HEK293T (cell line): ENCODE results near the gene SCARB2.

ENCODE experiments used
- ELF4 ChIP-seq: fragments of 450-650 bp; IDR thresholded peaks from 2 replicates; pipeline ENCODE4 v1.6.1; 2017; ENCODE audit warnings: antibody characterized with exemption
- FOXA1 ChIP-seq: fragments of 450-650 bp; IDR thresholded peaks from 2 replicates; pipeline ENCODE4 v1.6.1; 2016; ENCODE audit warnings: mild to moderate bottlenecking
- FOXM1 ChIP-seq: fragments of 450-650 bp; IDR thresholded peaks from 2 replicates; pipeline ENCODE4 v1.6.1; 2017; ENCODE audit warnings: mild to moderate bottlenecking, borderline replicate concordance
- SP1 ChIP-seq: fragments of 450-650 bp; IDR thresholded peaks from 2 replicates; pipeline ENCODE4 v1.6.1; 2017
- TF ChIP-seq, protein P1 (sequence below): fragments of 450-650 bp; IDR thresholded peaks from 2 replicates; pipeline ENCODE4 v1.6.1; 2016

DNA sequence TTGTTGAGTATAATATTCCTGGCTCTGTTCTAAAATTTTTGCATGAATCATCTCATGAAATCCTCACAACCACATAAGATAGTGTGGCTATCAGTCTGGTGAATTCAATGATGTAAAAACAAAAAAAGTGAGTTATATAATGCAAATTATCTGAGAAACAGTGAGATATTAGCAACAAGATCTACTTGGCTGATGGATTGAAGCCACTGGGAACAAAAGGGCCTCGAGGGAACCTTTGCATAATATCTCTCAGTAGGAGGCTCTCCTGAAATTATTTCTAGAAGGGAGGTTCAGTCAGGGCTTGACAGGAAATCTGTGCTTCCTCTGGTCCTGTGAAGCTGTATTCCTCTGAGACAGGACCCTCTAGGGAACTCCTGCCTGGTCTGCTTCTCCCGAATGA, 35.3 kb downstream of the SCARB2 start:
- TF ChIP-seq SP1 (no peak), FOXM1 (no peak), FOXA1 (no peak), ELF4 (no peak)
- TF ChIP-seq, protein P1, sequence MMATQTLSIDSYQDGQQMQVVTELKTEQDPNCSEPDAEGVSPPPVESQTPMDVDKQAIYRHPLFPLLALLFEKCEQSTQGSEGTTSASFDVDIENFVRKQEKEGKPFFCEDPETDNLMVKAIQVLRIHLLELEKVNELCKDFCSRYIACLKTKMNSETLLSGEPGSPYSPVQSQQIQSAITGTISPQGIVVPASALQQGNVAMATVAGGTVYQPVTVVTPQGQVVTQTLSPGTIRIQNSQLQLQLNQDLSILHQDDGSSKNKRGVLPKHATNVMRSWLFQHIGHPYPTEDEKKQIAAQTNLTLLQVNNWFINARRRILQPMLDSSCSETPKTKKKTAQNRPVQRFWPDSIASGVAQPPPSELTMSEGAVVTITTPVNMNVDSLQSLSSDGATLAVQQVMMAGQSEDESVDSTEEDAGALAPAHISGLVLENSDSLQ: no peak
